ENCODE measurements around the gene MRPS34. TPM values are rescaled to one million over a fixed set of nuclear protein-coding genes. Genes with fewer than 3 reads are reported as not detected.

MRPS34 gene
- total RNA-seq, 4 donors from 2014 or later = 47.1 to 75.2 (median 64.2) TPM

GRCh38 chr16:1745181-1745899 is 27.6 kb downstream of the MRPS34 start:
- no peak overlapping the region for H3K4me3 ChIP-seq
- H3K27ac ChIP-seq (replicated peaks in 1 of 4) = no peak overlapping the region
- H3K36me3 ChIP-seq = peaks cover 34 to 96% (median 91%) of the 10 kb centered on the region in 4 donors
- no peaks in the 10 kb centered on the region for H3K27me3 ChIP-seq
- H3K4me1 ChIP-seq = no peaks in the 10 kb centered on the region
- TF ChIP-seq CTCF (IDR thresholded peaks at IDR 0.05) = no peak
- no peak for TF ChIP-seq POLR2A (IDR thresholded peaks at IDR 0.05; ENCODE audit: low read depth)
- TF ChIP-seq POLR2AphosphoS5 (IDR thresholded peaks at IDR 0.05) = no peak
- TF ChIP-seq EP300 (IDR thresholded peaks at IDR 0.05) = no peak
- intact Hi-C loops (cut with DNase I) = no loop called here
- DNase-seq (ENCODE audit: extremely low spot score) = no peak
- 92% methylated on average over 25 of the region's 25 CpGs for WGBS
- H3K9me3 ChIP-seq = no peaks in the 10 kb centered on the region

- WGBS = 91% methylated on average over 20 of the region's 24 CpGs
- intact Hi-C loops (cut with DNase I) = no loop called here
- Histone ChIP-seq H3K9me3 (no peaks in the 10 kb centered on the region), H3K27me3 (no peaks in the 10 kb centered on the region), H3K36me3 (peaks cover 27 to 89% (median 83%) of the 10 kb centered on the region in 4 donors), H3K27ac (replicated peaks in 1 of 4) (no peak overlapping the region), H3K4me1 (no peaks in the 10 kb centered on the region), H3K4me3 (no peak overlapping the region)
- DNase-seq (ENCODE audit: extremely low spot score) = no peak
- TF ChIP-seq CTCF (IDR thresholded peaks at IDR 0.05) (no peak), EP300 (IDR thresholded peaks at IDR 0.05) (no peak), POLR2A (IDR thresholded peaks at IDR 0.05; ENCODE audit: low read depth) (no peak), POLR2AphosphoS5 (IDR thresholded peaks at IDR 0.05) (no peak)
These were observed 28.5 kb downstream of the MRPS34 start for GRCh38 chr16:1744338-1744840.

GRCh38 chr16:1743376-1744337 is 29.3 kb downstream of the MRPS34 start:
- no peak overlapping the region for H3K27ac ChIP-seq (replicated peaks in 1 of 4)
- peaks cover 21 to 82% (median 75%) of the 10 kb centered on the region in 4 donors for H3K36me3 ChIP-seq
- H3K27me3 ChIP-seq = no peaks in the 10 kb centered on the region
- WGBS = 93% methylated on average over 27 of the region's 32 CpGs
- TF ChIP-seq POLR2AphosphoS5 (IDR thresholded peaks at IDR 0.05) (no peak), CTCF (IDR thresholded peaks at IDR 0.05) (no peak), POLR2A (IDR thresholded peaks at IDR 0.05; ENCODE audit: low read depth) (no peak), EP300 (IDR thresholded peaks at IDR 0.05) (no peak)
- no peak for DNase-seq (ENCODE audit: extremely low spot score)
- H3K4me3 ChIP-seq = no peak overlapping the region
- intact Hi-C loops (cut with DNase I) = no loop called here
- no peaks in the 10 kb centered on the region for H3K4me1 ChIP-seq
- no peaks in the 10 kb centered on the region for H3K9me3 ChIP-seq

GRCh38 chr16:1741553-1742165 is 31.3 kb downstream of the MRPS34 start:
- peaks cover 6 to 62% (median 55%) of the 10 kb centered on the region in 4 donors for H3K36me3 ChIP-seq
- intact Hi-C loops (cut with DNase I) = no loop called here

More at GRCh38 chr16:1741553-1742165, 31.3 kb downstream of the MRPS34 start:
- no peaks in the 10 kb centered on the region for H3K4me1 ChIP-seq
- TF ChIP-seq POLR2A (IDR thresholded peaks at IDR 0.05; ENCODE audit: low read depth) = no peak
- no peak for TF ChIP-seq EP300 (IDR thresholded peaks at IDR 0.05)
- TF ChIP-seq POLR2AphosphoS5 (IDR thresholded peaks at IDR 0.05) = no peak
- TF ChIP-seq CTCF (IDR thresholded peaks at IDR 0.05) = no peak
- 92% methylated on average over 14 of the region's 19 CpGs for WGBS
- no peaks in the 10 kb centered on the region for H3K9me3 ChIP-seq
- DNase-seq (ENCODE audit: extremely low spot score) = no peak
- H3K27ac ChIP-seq (replicated peaks in 1 of 4) = no peak overlapping the region
- H3K4me3 ChIP-seq = no peak overlapping the region
- no peaks in the 10 kb centered on the region for H3K27me3 ChIP-seq
